Kidney capillary endothelial cell (primary cell): ENCODE measurements around the gene EXD3.
"Not testable (repeated sequence)": the region's sequence is repeated elsewhere in the genome, so short reads cannot be mapped to it uniquely, and the experiment has no call there.

Experiments used
- DNase-seq: peaks from one replicate; pipeline ENCODE4 v3.0.0-alpha.2; 2018; ENCODE audit warnings: low spot score

EXD3 gene

DNA sequence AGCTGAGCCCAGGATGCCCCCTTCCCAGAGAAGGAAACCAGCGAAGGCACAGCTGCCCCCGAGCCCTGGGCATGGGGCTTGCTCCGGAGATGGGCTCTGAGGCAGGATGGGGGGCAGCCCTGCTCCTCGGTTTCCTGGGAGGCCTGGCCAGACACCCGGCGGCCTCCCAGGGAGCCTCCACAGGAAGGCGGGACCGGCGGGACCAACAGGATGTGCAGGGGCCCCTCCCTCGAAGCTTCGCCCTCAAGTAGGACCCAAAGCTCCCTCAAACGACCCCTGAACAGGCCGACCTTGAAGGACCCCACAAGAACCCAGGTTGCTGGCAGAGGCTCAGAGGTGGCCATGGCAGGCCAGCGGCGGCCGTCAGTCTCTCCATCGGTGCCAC is 11.7 kb downstream of the EXD3 start:
- no peak for DNase-seq

- no peak for DNase-seq
Observed at GRCh38 chr9:137410891-137411249, 12.1 kb downstream of the EXD3 start.

- DNase-seq = not testable (repeated sequence)
Observed at GRCh38 chr9:137410236-137410890, 12.6 kb downstream of the EXD3 start.

GRCh38 chr9:137409515-137409914 is 13.4 kb downstream of the EXD3 start:
- no peak for DNase-seq

- no peak for DNase-seq
Observed at GRCh38 chr9:137408651-137409405, 14.1 kb downstream of the EXD3 start.

GRCh38 chr9:137407590-137408300 is 15.2 kb downstream of the EXD3 start:
- DNase-seq = no peak

GRCh38 chr9:137406876-137407589 is 15.9 kb downstream of the EXD3 start:
- DNase-seq = peak; percentile 79

DNA sequence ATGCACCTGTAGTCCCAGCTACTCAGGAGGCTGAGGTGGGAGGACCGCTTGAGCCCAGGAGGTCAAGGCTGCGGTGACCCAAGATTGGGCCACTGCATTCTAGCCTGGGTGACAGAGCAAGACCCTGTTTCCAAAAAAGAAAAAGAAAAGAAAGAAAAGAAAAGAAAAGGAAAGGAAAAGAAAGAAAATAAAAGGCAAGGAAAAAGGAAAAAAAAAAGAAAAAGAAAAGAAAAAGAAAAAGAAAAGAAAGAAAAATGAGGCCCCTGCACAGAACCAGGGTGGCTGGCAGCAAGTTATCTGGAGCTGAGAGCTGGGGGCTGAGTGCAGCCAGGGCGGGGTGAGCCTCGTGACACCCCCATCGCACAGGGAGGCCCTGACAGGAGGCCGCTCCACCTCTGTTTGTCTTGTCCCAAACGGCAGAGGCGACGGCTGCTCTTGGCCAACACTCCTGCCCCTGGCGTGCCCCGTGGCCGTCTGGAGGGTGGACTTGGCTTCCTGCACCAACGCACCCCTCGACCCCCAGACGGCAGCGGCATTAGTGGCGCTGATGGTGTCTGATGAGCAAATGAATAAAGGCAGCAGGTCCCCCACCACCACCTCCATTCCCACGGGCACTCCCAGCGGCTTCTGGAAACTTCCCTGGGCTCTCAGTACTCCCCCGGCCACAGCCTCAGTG is 16.7 kb downstream of the EXD3 start:
- DNase-seq = no peak

DNA sequence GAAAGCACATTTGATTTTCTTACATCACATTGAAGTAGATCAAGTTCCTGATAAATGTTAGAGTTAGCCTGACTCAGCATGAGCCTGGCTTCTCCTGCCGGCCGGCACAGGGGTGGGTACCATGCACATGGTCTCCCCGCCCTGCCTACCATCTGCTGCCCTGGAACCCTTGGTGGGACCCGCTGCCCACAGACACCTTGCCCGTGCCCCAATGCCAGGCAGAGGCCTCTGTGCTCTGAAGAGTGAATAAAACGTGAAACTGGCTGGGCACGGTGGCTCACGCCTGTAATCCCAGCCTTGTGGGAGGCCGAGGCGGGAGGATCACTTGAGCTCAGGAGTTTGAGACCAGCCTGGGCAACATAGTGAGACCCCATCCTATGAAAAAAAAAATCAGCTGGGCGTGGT is 17.3 kb downstream of the EXD3 start:
- no peak for DNase-seq

DNA sequence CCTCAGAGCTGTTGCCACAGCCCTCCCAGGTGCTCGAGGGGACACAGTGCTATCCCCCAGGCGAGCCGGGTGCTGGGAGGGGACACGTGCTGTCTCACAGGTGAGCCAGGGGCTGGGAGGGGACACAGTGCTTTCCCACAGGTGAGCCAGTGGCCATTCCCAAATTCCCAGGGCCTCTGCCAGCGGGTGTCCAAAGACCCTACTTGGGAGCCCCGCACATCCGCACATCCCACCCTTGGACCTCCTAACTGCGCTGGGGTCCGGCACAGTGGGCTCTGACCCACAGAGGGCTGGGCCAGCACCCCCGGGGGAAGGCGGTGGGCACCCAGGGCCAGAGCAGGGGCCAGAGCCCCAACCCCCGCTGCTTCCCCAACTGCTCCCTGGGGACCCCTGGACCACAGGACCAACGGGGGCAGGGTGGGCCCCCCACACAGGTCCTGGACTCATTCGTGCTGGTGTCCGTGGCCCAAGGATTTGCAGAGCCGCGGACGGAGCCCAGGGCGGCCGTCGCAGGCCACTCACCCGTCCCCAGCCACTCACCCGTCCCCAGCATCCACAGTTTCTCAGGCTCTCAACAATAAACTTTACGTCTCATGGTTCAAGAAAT is 17.9 kb downstream of the EXD3 start:
- DNase-seq = no peak

DNA sequence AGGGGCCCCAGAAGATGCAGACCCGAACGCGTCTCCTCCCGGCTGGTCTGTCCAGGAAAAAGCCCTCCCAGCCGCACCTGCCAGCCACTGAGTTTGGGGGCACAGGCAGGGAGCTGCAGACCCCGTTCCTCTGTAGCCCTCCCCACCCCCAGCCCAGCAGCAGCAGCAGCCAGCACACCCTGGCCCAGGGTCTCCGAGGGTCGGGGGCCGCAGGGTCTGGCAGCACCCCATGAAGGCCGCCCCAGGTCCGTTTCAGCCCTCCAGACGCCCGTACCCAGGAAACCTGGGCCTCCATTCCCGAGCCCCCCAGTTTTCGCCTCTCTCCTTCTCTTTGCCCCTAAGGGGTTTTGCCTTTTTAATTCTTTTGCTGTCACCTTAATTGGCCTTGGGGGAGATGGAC is 19.7 kb downstream of the EXD3 start:
- DNase-seq = no peak

GRCh38 chr9:137402746-137403145 is 20.2 kb downstream of the EXD3 start:
- no peak for DNase-seq

DNA sequence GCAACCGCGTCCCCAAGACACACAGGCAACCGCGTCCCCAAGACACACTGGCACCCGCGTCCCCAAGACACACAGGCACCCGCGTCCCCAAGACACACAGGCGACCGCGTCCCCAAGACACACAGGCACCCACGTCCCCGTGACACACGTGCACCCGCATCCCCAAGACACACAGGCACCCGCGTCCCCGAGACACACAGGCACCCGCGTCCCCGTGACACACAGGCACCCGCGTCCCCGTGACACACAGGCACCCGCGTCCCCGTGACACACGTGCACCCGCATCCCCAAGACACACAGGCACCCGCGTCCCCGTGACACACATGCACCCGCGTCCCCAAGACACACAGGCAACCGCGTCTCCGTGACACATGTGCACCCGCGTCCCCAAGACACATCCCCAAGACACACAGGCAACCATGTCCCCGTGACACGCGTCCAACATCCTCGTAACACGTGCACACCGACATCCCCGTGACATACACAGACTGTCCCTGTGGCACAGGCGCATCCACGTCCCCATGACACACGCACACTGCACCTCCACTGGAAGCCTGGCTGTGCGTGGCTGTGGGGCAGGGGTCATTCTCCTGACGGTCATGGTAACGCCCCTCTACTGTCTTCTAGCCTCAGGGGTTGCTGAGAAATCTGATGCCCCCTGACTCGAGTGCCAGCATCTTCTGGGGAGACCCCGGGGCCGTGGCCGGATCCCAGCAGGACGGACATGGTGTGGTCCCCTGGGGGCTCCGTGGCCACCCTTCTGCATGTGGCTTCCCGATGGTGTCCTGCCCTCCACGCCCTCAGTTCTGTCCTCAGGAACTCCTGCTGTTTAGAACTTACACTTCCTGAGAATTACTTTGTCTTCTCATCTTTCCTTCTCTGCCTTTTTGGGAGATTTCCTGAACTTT is 24.1 kb downstream of the EXD3 start:
- DNase-seq = no peak

- no peak for DNase-seq
Observed at GRCh38 chr9:137397675-137398423, 25.1 kb downstream of the EXD3 start.

DNA sequence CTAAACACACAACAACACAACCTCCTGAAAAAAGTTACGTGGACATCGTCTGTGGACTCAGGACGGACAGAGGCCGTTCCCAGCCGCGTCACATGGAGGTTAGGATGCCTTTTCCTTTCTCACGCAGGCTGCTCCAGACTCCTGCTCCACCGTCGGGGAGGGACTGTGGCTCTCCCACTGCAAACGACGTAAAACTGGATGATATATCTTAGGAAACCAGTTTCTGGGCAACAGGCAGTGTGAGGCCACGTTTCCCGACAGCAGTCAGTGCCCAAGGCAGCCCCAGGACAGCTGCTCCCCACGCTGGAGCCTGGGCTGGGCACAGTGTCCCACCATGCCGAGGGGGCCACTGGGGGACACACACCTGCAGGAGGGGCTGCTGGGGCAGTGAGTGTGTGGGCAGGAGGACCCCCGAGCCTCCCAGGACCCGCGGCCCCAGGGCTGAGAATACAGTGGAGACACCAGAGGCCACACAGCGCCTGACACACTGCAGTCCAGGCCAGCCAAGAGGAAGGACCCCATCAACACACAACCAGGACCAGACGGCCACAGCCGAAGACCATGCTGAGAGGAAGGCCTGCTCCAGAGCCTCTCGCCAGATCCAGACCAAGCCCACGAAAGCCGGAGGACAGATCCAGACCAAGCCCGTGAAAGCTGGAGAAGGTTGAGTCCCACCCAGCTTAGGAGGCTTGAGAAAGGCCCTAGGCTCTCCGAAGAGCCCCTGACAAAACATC is 26.2 kb downstream of the EXD3 start:
- no peak for DNase-seq

DNA sequence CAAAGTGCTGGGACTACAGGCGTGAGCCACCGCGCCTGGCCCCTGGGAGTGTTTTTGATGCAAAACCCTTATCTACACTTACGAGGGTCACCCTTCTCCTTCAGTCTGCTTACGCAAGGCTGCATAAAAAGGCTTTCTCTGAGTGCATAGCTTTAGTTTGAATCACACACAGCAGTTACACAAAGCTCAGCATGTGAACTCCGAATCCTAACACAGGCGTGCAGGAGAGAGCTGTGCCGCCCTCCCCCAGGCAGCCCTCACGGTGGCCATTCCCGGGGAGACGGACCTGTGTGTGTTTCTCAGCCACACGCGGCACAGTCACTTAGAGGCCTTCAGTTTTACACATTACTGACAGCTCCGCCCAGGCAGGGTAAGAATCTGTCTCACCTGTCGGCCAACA is 26.7 kb downstream of the EXD3 start:
- no peak for DNase-seq

DNA sequence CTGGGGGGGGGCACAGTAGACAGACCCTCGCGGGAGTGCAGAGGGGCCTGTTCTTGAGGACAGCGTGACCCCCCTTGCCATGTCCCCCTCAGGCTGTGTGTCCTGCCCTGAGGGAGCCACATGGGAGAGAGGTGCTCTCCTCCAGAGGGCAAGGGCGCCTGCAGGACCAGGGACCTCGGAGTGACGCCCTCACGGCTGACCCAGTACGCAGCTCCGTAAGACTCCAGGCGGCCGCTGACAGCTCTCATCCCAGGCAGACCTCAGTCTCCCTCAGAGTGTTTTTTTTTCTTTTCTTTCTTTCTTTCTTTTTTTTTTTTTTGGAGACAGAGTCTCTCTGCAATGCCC is 27.3 kb downstream of the EXD3 start:
- no peak for DNase-seq

- no peak for DNase-seq
Observed at GRCh38 chr9:137394866-137395665, 27.9 kb downstream of the EXD3 start.
